ENCODE data around the gene TUT7.

TUT7 gene

DNA sequence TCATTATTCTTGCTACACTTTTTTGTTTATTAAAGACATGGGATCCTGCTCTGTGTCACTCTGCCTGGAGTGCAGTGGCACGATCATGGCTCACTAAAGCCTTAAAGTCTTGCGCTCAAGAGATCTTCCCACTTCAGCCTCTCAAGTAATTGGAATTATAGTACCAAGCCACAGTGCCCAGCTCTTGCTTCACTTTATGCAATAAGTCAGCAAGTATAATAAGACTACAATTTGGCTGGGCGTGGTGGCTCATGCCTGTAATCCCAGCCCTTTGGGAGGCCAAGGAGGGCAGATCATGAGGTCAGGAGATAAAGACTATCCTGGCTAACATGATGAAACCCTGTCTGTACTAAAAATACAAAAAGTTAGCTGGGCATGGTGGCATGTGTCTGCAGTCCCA lies 100.6 kb downstream of the TUT7 start:
- DNase-seq (ENCODE audit: low read depth, low spot score), result no peak

DNA sequence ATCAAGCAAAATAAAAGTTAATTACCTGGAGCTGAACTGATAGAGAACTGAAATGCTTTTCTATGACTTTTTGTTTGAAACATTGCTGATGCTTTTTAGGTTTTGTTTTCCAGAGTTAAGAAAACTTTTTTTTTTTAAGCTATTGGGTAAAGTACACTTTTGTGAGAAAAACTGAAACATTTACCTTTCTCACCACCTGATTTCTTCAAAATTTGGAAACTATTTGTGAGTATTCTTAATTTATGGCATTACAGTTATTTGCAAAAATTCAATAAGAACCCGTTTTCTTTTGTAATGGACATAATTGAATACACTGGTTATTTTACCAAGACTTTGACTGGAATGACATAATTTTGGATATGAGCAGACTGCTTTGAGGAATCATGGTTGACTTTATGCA lies 101.3 kb downstream of the TUT7 start:
- DNase-seq (ENCODE audit: low read depth, low spot score), result no peak

DNA sequence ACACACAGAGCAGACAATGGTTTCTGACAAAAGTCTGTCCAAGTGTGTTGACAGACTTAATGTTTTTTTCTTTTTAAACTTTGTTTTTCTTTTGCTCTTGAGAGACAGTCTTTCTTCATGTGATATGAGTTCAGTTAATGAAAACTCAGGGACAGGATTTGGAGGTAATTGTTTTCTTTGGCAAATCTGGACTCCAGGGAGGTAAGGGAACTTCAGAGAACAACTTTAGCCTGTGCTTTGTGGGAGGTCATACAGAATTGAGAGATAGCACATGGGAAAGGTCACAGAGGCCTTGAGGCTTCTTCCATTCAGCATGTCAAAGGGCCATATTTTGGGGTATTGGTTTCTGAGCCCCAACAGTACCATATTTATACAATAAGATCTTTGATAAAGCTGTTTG lies 104.1 kb downstream of the TUT7 start:
- DNase-seq (ENCODE audit: low read depth, low spot score), result no peak

GRCh38 chr9:86248746-86249145 lies 105.5 kb downstream of the TUT7 start:
- DNase-seq (ENCODE audit: low read depth, low spot score), result no peak

DNA sequence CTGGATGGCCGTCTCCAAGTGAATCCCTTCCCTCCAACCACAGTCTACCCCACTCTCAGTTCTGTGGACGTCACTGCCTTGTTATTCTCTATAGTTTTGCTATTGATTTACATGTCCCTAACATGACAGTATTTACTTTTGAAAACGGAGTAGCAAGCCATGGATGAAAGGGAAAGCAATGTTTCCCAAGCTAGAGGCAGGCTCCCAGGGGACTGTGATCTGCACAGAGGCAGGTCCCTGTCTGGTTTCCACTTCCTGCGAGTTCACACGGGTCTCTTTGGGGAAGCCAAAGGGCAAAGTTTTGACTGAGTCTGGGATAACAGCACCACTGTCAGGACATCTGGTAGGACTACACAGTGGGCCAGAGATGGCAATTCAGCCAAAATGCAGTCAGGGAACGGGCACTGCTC lies 107.5 kb downstream of the TUT7 start:
- DNase-seq (ENCODE audit: low read depth, low spot score), result no peak

- DNase-seq (ENCODE audit: low read depth, low spot score), result no peak
Observed at GRCh38 chr9:86242071-86242470, 112.1 kb downstream of the TUT7 start.

- no peak for DNase-seq (ENCODE audit: low read depth, low spot score)
Observed at GRCh38 chr9:86241216-86241615, 113.0 kb downstream of the TUT7 start.

- no peak for DNase-seq (ENCODE audit: low read depth, low spot score)
Observed at GRCh38 chr9:86238861-86239770, 115.1 kb downstream of the TUT7 start.
